HCT116 (cell line): Measurements from ENCODE around the gene MYOG. TPM values are rescaled to one million over a fixed set of nuclear protein-coding genes. Genes with fewer than 3 reads are reported as not detected.

Experiments
- ATAC-seq: fragments of 200-7000 bp; cut with Tn5 transposase; 2 replicates; pipeline ENCODE4 v1.9.1; 2020; ENCODE audit warnings: mild to moderate bottlenecking, moderate library complexity
- BruUV-seq: library from RNA; stranded (reverse); fragments of 400-500 nt; replicated peaks from 2 replicates; lab custom pipeline; 2021; lab: Mats Ljungman, UMichigan
- CTCF ChIA-PET: fragments of 300-600 bp; sonication (Branson Sonifier 250); formaldehyde crosslinking; loops from one replicate; lab custom pipeline; 2021; ENCODE audit warnings: antibody characterized with exemption; lab: Charles Lee
- POLR2A ChIA-PET: fragments of 300-600, 350-600 bp; sonication (Branson Sonifier 250); formaldehyde crosslinking; loops from one replicate; lab custom pipeline; 2021; ENCODE audit warnings: antibody characterized with exemption; lab: Charles Lee
- RAD21 ChIA-PET, 2 experiments: fragments of 300-600 bp; sonication (Branson Sonifier 250); formaldehyde crosslinking; loops; one replicate each; lab custom pipeline; 2023; ENCODE audit warnings: low total read pairs in 2 of 2; ENCODE audit not compliant: uncharacterized antibody in 2 of 2, unreplicated experiment in 2 of 2, low non-redundant PET in 1 of 2; lab: Charles Lee
- DNase-seq: peaks from one replicate; pipeline ENCODE4 v3.0.0-alpha.2; 2010; ENCODE audit warnings: low read depth, low spot score
- H2AFZ ChIP-seq: fragments of 200-600 bp; shearing (Covaris generic), sonication (generic); 2 replicates; pipeline ENCODE4 v1.6.1; 2017; ENCODE audit warnings: low read depth, mixed run types, mixed read lengths, antibody characterized with exemption, low read length; ENCODE audit not compliant: poor library complexity, severe bottlenecking
- H3K27ac ChIP-seq: 2 replicates; pipeline ENCODE4 v1.5.1; 2012; ENCODE audit warnings: low read depth, low read length
- H3K27me3 ChIP-seq: fragments of 200-600 bp; sonication (generic); 2 replicates; pipeline ENCODE4 v1.6.1; 2016; ENCODE audit warnings: mixed run types, low read length, mixed read lengths; ENCODE audit not compliant: insufficient read depth
- H3K36me3 ChIP-seq, 2 experiments: fragments of 200-500 bp in 1 of 2; fragments of 200-600 bp in 1 of 2; sonication (Bioruptor generic) in 1 of 2; sonication (generic) in 1 of 2; 2 replicates each; pipeline versions ENCODE4 v1.5.1 to v1.6.1; 2014 to 2016; ENCODE audit warnings: low read length in 2 of 2, inconsistent platforms in 1 of 2, mixed read lengths in 1 of 2, mixed run types in 1 of 2; ENCODE audit not compliant: insufficient read depth in 2 of 2, control insufficient read depth in 1 of 2
- H3K4me1 ChIP-seq, 2 experiments: fragments of 200-600 bp in 1 of 2; sonication (generic) in 1 of 2; 2 replicates each; pipeline versions ENCODE4 v1.5.1 to v1.6.1; 2012 to 2017; ENCODE audit warnings: low read length in 2 of 2, inconsistent platforms in 1 of 2, mild to moderate bottlenecking in 1 of 2, mixed read lengths in 1 of 2, mixed run types in 1 of 2, moderate library complexity in 1 of 2; ENCODE audit not compliant: insufficient read depth in 2 of 2, control insufficient read depth in 1 of 2
- H3K4me2 ChIP-seq: fragments of 200-600 bp; sonication (generic); 2 replicates; pipeline ENCODE4 v1.6.1; 2017; ENCODE audit warnings: mixed run types, low read length, mixed read lengths
- H3K4me3 ChIP-seq, 2 experiments: fragments of 200-600 bp in 1 of 2; sonication (generic) in 1 of 2; replicated peaks in 1 of 2; 2 replicates each; pipeline ENCODE4 v1.5.1; 2011 to 2016; ENCODE audit warnings: low read length in 2 of 2, control low read depth in 1 of 2, low read depth in 1 of 2, mild to moderate bottlenecking in 1 of 2, mixed read lengths in 1 of 2, mixed run types in 1 of 2
- H3K79me2 ChIP-seq: fragments of 200-600 bp; sonication (generic); 2 replicates; pipeline ENCODE4 v1.6.1; 2017; ENCODE audit warnings: mild to moderate bottlenecking, mixed run types, low read length, moderate library complexity, mixed read lengths; ENCODE audit not compliant: insufficient read depth
- H3K9ac ChIP-seq: fragments of 200-600 bp; sonication (generic); 2 replicates; pipeline ENCODE4 v1.6.1; 2016; ENCODE audit warnings: low read length, mixed read lengths
- H3K9me2 ChIP-seq: fragments of 200-600 bp; sonication (generic), shearing (Covaris generic); 2 replicates; pipeline ENCODE4 v1.6.1; 2017; ENCODE audit warnings: mixed run types, mild to moderate bottlenecking, moderate library complexity; ENCODE audit not compliant: insufficient read depth
- H3K9me3 ChIP-seq, 2 experiments: fragments of 200-500 bp in 1 of 2; fragments of 200-600 bp in 1 of 2; sonication (Bioruptor generic) in 1 of 2; sonication (generic) in 1 of 2; 2 replicates each; pipeline ENCODE4 v1.6.1; 2014 to 2017; ENCODE audit warnings: low read length in 2 of 2, mixed read lengths in 2 of 2, inconsistent platforms in 1 of 2, low read depth in 1 of 2, mild to moderate bottlenecking in 1 of 2, mixed run types in 1 of 2, moderate library complexity in 1 of 2; ENCODE audit not compliant: control insufficient read depth in 1 of 2, insufficient read depth in 1 of 2
- H4K20me1 ChIP-seq: fragments of 200-600 bp; sonication (generic), shearing (Covaris generic); 2 replicates; pipeline ENCODE4 v1.6.1; 2017; ENCODE audit warnings: mixed run types, mild to moderate bottlenecking, moderate library complexity; ENCODE audit not compliant: insufficient read depth
- REST ChIP-seq: IDR thresholded peaks from 2 replicates; pipeline ENCODE4 v1.6.1; 2012; ENCODE audit warnings: low read depth
- intact Hi-C: fragments of 100-400 bp; cut with micrococcal nuclease; formaldehyde crosslinking; loops from 2 replicates; pipeline ENCODE4 v1.10.0; 2022
- total RNA-seq: library from RNA; stranded (reverse); gene quantifications from one replicate; pipeline ENCODE4 v1.2.1, GENCODE V29; 2021; ENCODE audit not compliant: unreplicated experiment
- TF ChIP-seq, protein P1 (sequence below): IDR thresholded peaks from 2 replicates; pipeline ENCODE4 v1.6.1; 2011; ENCODE audit warnings: mild to moderate bottlenecking, low read length, moderate library complexity; ENCODE audit not compliant: insufficient replicate concordance; ENCODE audit errors: extremely low read depth

MYOG gene
- total RNA-seq, 1 experiment from 2014 or later: not detected

DNA sequence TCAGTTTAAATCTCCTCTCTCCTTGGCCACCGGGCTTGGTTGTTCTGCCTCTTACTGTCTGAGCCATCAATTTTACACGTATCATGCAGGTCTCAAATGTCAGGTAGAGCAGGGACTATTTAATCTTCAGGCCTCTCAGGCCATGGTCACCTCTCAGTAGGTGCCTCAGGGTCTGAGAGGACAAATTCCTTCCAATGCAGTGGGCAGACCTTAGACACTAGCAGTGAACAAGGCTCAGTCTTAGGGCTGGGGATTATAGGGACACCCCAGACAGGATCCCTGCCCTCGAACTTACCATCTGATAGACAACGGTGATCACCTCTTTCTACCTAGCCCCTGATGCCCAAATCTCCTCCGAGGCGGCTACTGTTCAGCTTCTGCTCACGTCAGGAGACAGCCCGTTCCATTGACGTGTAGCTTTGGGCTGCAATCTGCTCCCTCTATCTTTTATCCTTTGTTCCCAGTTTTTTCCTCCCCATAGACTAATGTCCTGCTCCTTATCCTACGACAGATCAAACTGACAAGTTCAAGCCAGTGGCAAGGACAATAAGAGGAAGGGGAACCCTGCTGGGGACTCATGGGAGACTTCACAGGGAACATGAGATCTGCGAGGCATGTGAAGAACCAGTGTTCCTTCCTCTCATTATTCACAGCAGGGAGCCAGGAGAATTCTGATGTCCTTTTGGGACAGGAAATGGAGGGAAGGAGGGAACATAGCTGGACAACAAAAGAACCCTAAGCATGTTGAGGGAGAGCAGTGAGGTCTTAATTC is 1.4 kb upstream of the MYOG start:
- Histone ChIP-seq H3K27me3 (no peaks in the 10 kb centered on the region), H3K4me2 (no peak overlapping the region), H3K4me3 (no peak overlapping the region), H3K9ac (no peak overlapping the region), H3K9me2 (no peaks in the 10 kb centered on the region), H3K27ac (no peak overlapping the region), H2AFZ (no peak overlapping the region), H4K20me1 (no peaks in the 10 kb centered on the region), H3K36me3 (no peaks in the 10 kb centered on the region), H3K4me1 (no peaks in the 10 kb centered on the region), H3K9me3 (no peaks in the 10 kb centered on the region), H3K79me2 (no peaks in the 10 kb centered on the region)
- ChIA-PET CTCF (interaction anchor here (1.5 kb wide), 1 partner anchor 31 kb away, joined by 4 read pairs; no protein-coding TSS in a partner anchor), POLR2A (no interaction called here), RAD21 (no interaction called here)
- no TSS peak for BruUV-seq
- ATAC-seq (no peak), DNase-seq (no peak)
- TF ChIP-seq, protein P1, sequence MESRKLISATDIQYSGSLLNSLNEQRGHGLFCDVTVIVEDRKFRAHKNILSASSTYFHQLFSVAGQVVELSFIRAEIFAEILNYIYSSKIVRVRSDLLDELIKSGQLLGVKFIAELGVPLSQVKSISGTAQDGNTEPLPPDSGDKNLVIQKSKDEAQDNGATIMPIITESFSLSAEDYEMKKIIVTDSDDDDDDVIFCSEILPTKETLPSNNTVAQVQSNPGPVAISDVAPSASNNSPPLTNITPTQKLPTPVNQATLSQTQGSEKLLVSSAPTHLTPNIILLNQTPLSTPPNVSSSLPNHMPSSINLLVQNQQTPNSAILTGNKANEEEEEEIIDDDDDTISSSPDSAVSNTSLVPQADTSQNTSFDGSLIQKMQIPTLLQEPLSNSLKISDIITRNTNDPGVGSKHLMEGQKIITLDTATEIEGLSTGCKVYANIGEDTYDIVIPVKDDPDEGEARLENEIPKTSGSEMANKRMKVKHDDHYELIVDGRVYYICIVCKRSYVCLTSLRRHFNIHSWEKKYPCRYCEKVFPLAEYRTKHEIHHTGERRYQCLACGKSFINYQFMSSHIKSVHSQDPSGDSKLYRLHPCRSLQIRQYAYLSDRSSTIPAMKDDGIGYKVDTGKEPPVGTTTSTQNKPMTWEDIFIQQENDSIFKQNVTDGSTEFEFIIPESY: no peak
- no peak for TF ChIP-seq REST
- intact Hi-C loops: no loop called here
